Mesothelial cell of epicardium (in vitro differentiated cells): ENCODE data around the gene CYP4A22. TPM values are rescaled to one million over a fixed set of nuclear protein-coding genes. Genes with fewer than 3 reads are reported as not detected.

Experiments used
- DNase-seq, 2 experiments: peaks; one replicate each; pipeline ENCODE4 v3.0.0; 2021; ENCODE audit warnings: low spot score in 2 of 2; ENCODE audit not compliant: unreplicated experiment in 2 of 2
- H3K27ac Mint-ChIP-seq: 2 replicates; pipeline ENCODE4 v1.8.0; 2021; ENCODE audit warnings: mixed read lengths
- H3K27me3 Mint-ChIP-seq: 2 replicates; pipeline ENCODE4 v1.8.0; 2021; ENCODE audit warnings: low read depth, mixed read lengths
- H3K36me3 Mint-ChIP-seq: 2 replicates; pipeline ENCODE4 v1.8.0; 2021; ENCODE audit warnings: mixed read lengths
- H3K4me1 Mint-ChIP-seq: 2 replicates; pipeline ENCODE4 v1.8.0; 2021; ENCODE audit warnings: mixed read lengths
- H3K4me3 Mint-ChIP-seq: 2 replicates; pipeline ENCODE4 v1.8.0; 2021; ENCODE audit warnings: mild to moderate bottlenecking, moderate library complexity, mixed read lengths
- H3K9me3 Mint-ChIP-seq: 2 replicates; pipeline ENCODE4 v1.8.0; 2021; ENCODE audit warnings: mixed read lengths
- CTCF ChIP-seq: fragments of 200-600 bp; sonication (generic); IDR thresholded peaks from one replicate; pipeline ENCODE4 v1.5.0; 2021; ENCODE audit warnings: antibody characterized with exemption; ENCODE audit not compliant: unreplicated experiment
- total RNA-seq: library from RNA; stranded (reverse); gene quantifications from 3 replicates; pipeline ENCODE4 v1.2.1, GENCODE V29; 2021

Gene CYP4A22
- total RNA-seq, 1 donor from 2014 or later, result not detected

- no peak overlapping the region for H3K27ac Mint-ChIP-seq
- no peaks in the 10 kb centered on the region for H3K36me3 Mint-ChIP-seq
- peaks cover 47% of the 10 kb centered on the region for H3K27me3 Mint-ChIP-seq
- no peak for TF ChIP-seq CTCF
- no peak overlapping the region for H3K4me3 Mint-ChIP-seq
- H3K4me1 Mint-ChIP-seq, result peaks cover 12% of the 10 kb centered on the region
- no peak for DNase-seq
- H3K9me3 Mint-ChIP-seq, result no peaks in the 10 kb centered on the region
Observed at GRCh38 chr1:47180603-47181094, 43.4 kb downstream of the CYP4A22 start.

GRCh38 chr1:47181095-47181954, 44.1 kb downstream of the CYP4A22 start:
- DNase-seq, result no peak
- Mint-ChIP-seq H3K36me3 (no peaks in the 10 kb centered on the region), H3K27ac (no peak overlapping the region), H3K9me3 (no peaks in the 10 kb centered on the region), H3K4me3 (no peak overlapping the region), H3K27me3 (peaks cover 47% of the 10 kb centered on the region), H3K4me1 (peaks cover 12% of the 10 kb centered on the region)
- TF ChIP-seq CTCF, result no peak

- no peak for TF ChIP-seq CTCF
- Mint-ChIP-seq H3K4me1 (peaks cover 12% of the 10 kb centered on the region), H3K4me3 (no peak overlapping the region), H3K36me3 (no peaks in the 10 kb centered on the region), H3K27me3 (peaks cover 49% of the 10 kb centered on the region), H3K9me3 (no peaks in the 10 kb centered on the region), H3K27ac (no peak overlapping the region)
- DNase-seq, result no peak
Observed at GRCh38 chr1:47181955-47182675, 44.9 kb downstream of the CYP4A22 start.

- Mint-ChIP-seq H3K4me1 (peaks cover 12% of the 10 kb centered on the region), H3K27ac (no peak overlapping the region), H3K27me3 (peaks cover 50% of the 10 kb centered on the region), H3K4me3 (no peak overlapping the region), H3K9me3 (no peaks in the 10 kb centered on the region), H3K36me3 (no peaks in the 10 kb centered on the region)
- no peak for DNase-seq
- no peak for TF ChIP-seq CTCF
Observed at GRCh38 chr1:47182676-47183235, 45.5 kb downstream of the CYP4A22 start.

- Mint-ChIP-seq H3K4me1 (peaks cover 12% of the 10 kb centered on the region), H3K27ac (no peak overlapping the region), H3K27me3 (peaks cover 51% of the 10 kb centered on the region), H3K36me3 (no peaks in the 10 kb centered on the region), H3K9me3 (no peaks in the 10 kb centered on the region), H3K4me3 (no peak overlapping the region)
- no peak for DNase-seq
- no peak for TF ChIP-seq CTCF
Observed at GRCh38 chr1:47183308-47184089, 46.3 kb downstream of the CYP4A22 start.
